PC-9 (cell line): ENCODE measurements around the gene SLC9A9. TPM values are rescaled to one million over a fixed set of nuclear protein-coding genes. Genes with fewer than 3 reads are reported as not detected.

Experiments used
- BruUV-seq: library from RNA; stranded (reverse); fragments of 400-500 nt; replicated peaks from 2 replicates; lab custom pipeline; 2021; lab: Mats Ljungman, UMichigan
- CTCF ChIA-PET: fragments of 300-600 bp; sonication (Branson Sonifier 250); formaldehyde crosslinking; loops from one replicate; lab custom pipeline; 2022; ENCODE audit warnings: antibody characterized with exemption; lab: Charles Lee
- POLR2A ChIA-PET: fragments of 300-600 bp; sonication (Branson Sonifier 250); formaldehyde crosslinking; loops from one replicate; lab custom pipeline; 2022; ENCODE audit warnings: antibody characterized with exemption; ENCODE audit not compliant: unreplicated experiment; lab: Charles Lee
- DNase-seq, 2 experiments: peaks; one replicate each; pipeline versions ENCODE4 v3.0.0 to v3.0.0-alpha.2; 2015 to 2022; ENCODE audit warnings: mixed read lengths in 1 of 2
- H2AFZ ChIP-seq: fragments of 200-600 bp; sonication (generic); 2 replicates; pipeline ENCODE4 v1.8.1; 2017; ENCODE audit warnings: antibody characterized with exemption
- H3F3A ChIP-seq: fragments of 200-600 bp; sonication (generic); 2 replicates; pipeline ENCODE4 v1.8.1; 2017; ENCODE audit warnings: antibody characterized with exemption, mild to moderate bottlenecking, low read depth; ENCODE audit not compliant: insufficient read depth
- H3K27ac ChIP-seq: fragments of 200-600 bp; sonication (generic); 2 replicates; pipeline ENCODE4 v1.6.1; 2016; ENCODE audit warnings: mixed run types
- H3K27me3 ChIP-seq: fragments of 200-600 bp; sonication (generic); 2 replicates; pipeline ENCODE4 v1.6.1; 2016; ENCODE audit warnings: low read depth, mixed run types; ENCODE audit not compliant: insufficient read depth
- H3K36me3 ChIP-seq: fragments of 200-600 bp; sonication (generic); 2 replicates; pipeline ENCODE4 v1.6.1; 2016; ENCODE audit warnings: low read depth, mixed run types
- H3K4me1 ChIP-seq: fragments of 200-600 bp; sonication (generic); replicated peaks from 2 replicates; pipeline ENCODE4 v1.6.1; 2016; ENCODE audit warnings: mixed run types; ENCODE audit not compliant: insufficient read depth
- H3K4me2 ChIP-seq: fragments of 200-600 bp; sonication (generic); 2 replicates; pipeline ENCODE4 v1.6.1; 2017; ENCODE audit warnings: mixed run types
- H3K4me3 ChIP-seq: fragments of 200-600 bp; sonication (generic); 2 replicates; pipeline ENCODE4 v1.6.1; 2016; ENCODE audit warnings: mixed run types
- H3K79me2 ChIP-seq: fragments of 200-600 bp; sonication (generic); 2 replicates; pipeline ENCODE4 v1.6.1; 2017; ENCODE audit warnings: low read depth, mixed run types
- H3K9me2 ChIP-seq: fragments of 200-600 bp; sonication (generic); 2 replicates; pipeline ENCODE4 v1.8.1; 2017; ENCODE audit warnings: mild to moderate bottlenecking; ENCODE audit not compliant: insufficient read depth
- H3K9me3 ChIP-seq: fragments of 200-600 bp; sonication (generic); 2 replicates; pipeline ENCODE4 v1.8.1; 2016; ENCODE audit warnings: low read depth; ENCODE audit not compliant: insufficient read depth
- H4K20me1 ChIP-seq: fragments of 200-600 bp; sonication (generic); 2 replicates; pipeline ENCODE4 v1.8.1; 2017; ENCODE audit not compliant: insufficient read depth
- CTCF ChIP-seq: fragments of 200-600 bp; sonication (generic); conservative IDR thresholded peaks from 2 replicates; pipeline ENCODE4 v1.6.1; 2017; ENCODE audit warnings: mixed run types, antibody characterized with exemption, mild to moderate bottlenecking, moderate library complexity
- EZH2 ChIP-seq: fragments of 200-600 bp; sonication (generic); IDR thresholded peaks from 2 replicates; pipeline ENCODE4 v1.8.0; 2017; ENCODE audit warnings: antibody characterized with exemption, low read depth
- intact Hi-C: fragments of 100-400 bp; cut with micrococcal nuclease; formaldehyde crosslinking; loops from one replicate; pipeline ENCODE4 v1.10.0; 2022; ENCODE audit not compliant: unreplicated experiment
- total RNA-seq: library from RNA; stranded (reverse); gene quantifications from 2 replicates; pipeline ENCODE4 v1.2.3, GENCODE V29; 2021

SLC9A9 gene
- total RNA-seq, 1 experiment from 2014 or later: 1.7 TPM

- intact Hi-C loops: no loop called here
- H3K9me3 ChIP-seq: no peaks in the 10 kb centered on the region
- H3K4me2 ChIP-seq: 0 out of 2 replicates have a peak overlapping the region, but pooled peaks have one; percentile 34
- BruUV-seq: no TSS peak
- no peaks in the 10 kb centered on the region for H3K27me3 ChIP-seq
- H3F3A ChIP-seq: 0 out of 2 replicates have a peak, but pooled peaks cover 5% of the 10 kb centered on the region
- peaks cover 11% of the 10 kb centered on the region; the same call in 1 of the 2 replicates for H3K4me1 ChIP-seq
- no peak overlapping the region for H2AFZ ChIP-seq
- no peaks in the 10 kb centered on the region; the same call in 1 of the 2 replicates for H3K9me2 ChIP-seq
- no peak overlapping the region for H3K27ac ChIP-seq
- no peak for DNase-seq
- no peaks in the 10 kb centered on the region for H3K36me3 ChIP-seq
- no peaks in the 10 kb centered on the region for H3K79me2 ChIP-seq
- POLR2A ChIA-PET: no interaction called here
- CTCF ChIA-PET: no interaction called here
- no peak overlapping the region for H3K4me3 ChIP-seq
- no peak for TF ChIP-seq EZH2
- no peak for TF ChIP-seq CTCF
- no peaks in the 10 kb centered on the region for H4K20me1 ChIP-seq
Observed at GRCh38 chr3:143430568-143430967, 417.7 kb downstream of the SLC9A9 start.

GRCh38 chr3:143429628-143430514 lies 418.4 kb downstream of the SLC9A9 start:
- H3F3A ChIP-seq: 0 out of 2 replicates have a peak, but pooled peaks cover 5% of the 10 kb centered on the region
- no peaks in the 10 kb centered on the region for H3K27me3 ChIP-seq
- H3K4me2 ChIP-seq: peak overlapping the region; percentile 34
- H2AFZ ChIP-seq: no peak overlapping the region
- no peaks in the 10 kb centered on the region for H3K9me3 ChIP-seq
- no peak overlapping the region for H3K4me3 ChIP-seq
- H3K27ac ChIP-seq: no peak overlapping the region
- no peaks in the 10 kb centered on the region for H4K20me1 ChIP-seq
- DNase-seq: no peak
- POLR2A ChIA-PET: interaction anchor here (0.6 kb wide), 1 partner anchor 42 kb away, joined by 3 read pairs; no protein-coding TSS in a partner anchor
- BruUV-seq: no TSS peak
- CTCF ChIA-PET: interaction anchor here (0.5 kb wide), 1 partner anchor 528 kb away, joined by 3 read pairs; no protein-coding TSS in a partner anchor
- no peaks in the 10 kb centered on the region for H3K79me2 ChIP-seq
- H3K4me1 ChIP-seq: peaks cover 11% of the 10 kb centered on the region; the same call in 1 of the 2 replicates
- no peaks in the 10 kb centered on the region for H3K36me3 ChIP-seq
- TF ChIP-seq CTCF: no peak
- no peak for TF ChIP-seq EZH2
- H3K9me2 ChIP-seq: no peaks in the 10 kb centered on the region; the same call in 1 of the 2 replicates
- intact Hi-C loops: no loop called here

- Histone ChIP-seq H3K4me2 (no peak overlapping the region), H3K27me3 (no peaks in the 10 kb centered on the region), H3F3A (0 out of 2 replicates have a peak, but pooled peaks cover 5% of the 10 kb centered on the region), H3K27ac (no peak overlapping the region), H2AFZ (no peak overlapping the region), H3K79me2 (no peaks in the 10 kb centered on the region), H3K36me3 (no peaks in the 10 kb centered on the region), H3K9me3 (no peaks in the 10 kb centered on the region), H3K9me2 (no peaks in the 10 kb centered on the region; the same call in 1 of the 2 replicates), H3K4me3 (no peak overlapping the region), H4K20me1 (no peaks in the 10 kb centered on the region), H3K4me1 (peaks cover 11% of the 10 kb centered on the region; the same call in 1 of the 2 replicates)
- no peak for DNase-seq
- BruUV-seq: no TSS peak
- TF ChIP-seq EZH2 (no peak), CTCF (no peak)
- ChIA-PET POLR2A (no interaction called here), CTCF (no interaction called here)
- intact Hi-C loops: no loop called here
Observed at GRCh38 chr3:143428294-143428693, 420.0 kb downstream of the SLC9A9 start.
